Measurements from ENCODE around the gene FER.

Gene FER

GRCh38 chr5:108801301-108801700 lies 53.6 kb downstream of the FER start:
- Histone ChIP-seq H3K79me2 (peaks cover 34% of the 10 kb centered on the region), H3K36me3 (ENCODE audit: control insufficient read depth, insufficient read depth, low read length) (no peaks in the 10 kb centered on the region), H2AFZ (no peak overlapping the region), H3K4me2 (ENCODE audit: low read length) (no peak overlapping the region), H3K9me3 (ENCODE audit: control insufficient read depth, low read length) (peaks cover 2% of the 10 kb centered on the region), H3K9ac (no peak overlapping the region), H3K4me3 (ENCODE audit: low read depth, low read length) (no peak overlapping the region), H3K4me1 (no peaks in the 10 kb centered on the region), H3K27ac (no peak overlapping the region), H3K27me3 (ENCODE audit: control insufficient read depth, insufficient read depth, low read length) (no peaks in the 10 kb centered on the region)
- no peak for TF ChIP-seq CTCF (IDR thresholded peaks at IDR 0.05)

- H3K27ac ChIP-seq = no peak overlapping the region
- no peaks in the 10 kb centered on the region for H3K4me1 ChIP-seq
- H3K79me2 ChIP-seq = peaks cover 34% of the 10 kb centered on the region
- no peak overlapping the region for H2AFZ ChIP-seq
- no peak overlapping the region for H3K4me3 ChIP-seq (ENCODE audit: low read depth, low read length)
- H3K4me2 ChIP-seq (ENCODE audit: low read length) = no peak overlapping the region
- no peak overlapping the region for H3K9ac ChIP-seq
- no peaks in the 10 kb centered on the region for H3K27me3 ChIP-seq (ENCODE audit: control insufficient read depth, insufficient read depth, low read length)
- TF ChIP-seq CTCF (IDR thresholded peaks at IDR 0.05) = no peak
- H3K9me3 ChIP-seq (ENCODE audit: control insufficient read depth, low read length) = peaks cover 2% of the 10 kb centered on the region
- H3K36me3 ChIP-seq (ENCODE audit: control insufficient read depth, insufficient read depth, low read length) = no peaks in the 10 kb centered on the region
These were observed 54.1 kb downstream of the FER start for GRCh38 chr5:108801776-108802175.

DNA sequence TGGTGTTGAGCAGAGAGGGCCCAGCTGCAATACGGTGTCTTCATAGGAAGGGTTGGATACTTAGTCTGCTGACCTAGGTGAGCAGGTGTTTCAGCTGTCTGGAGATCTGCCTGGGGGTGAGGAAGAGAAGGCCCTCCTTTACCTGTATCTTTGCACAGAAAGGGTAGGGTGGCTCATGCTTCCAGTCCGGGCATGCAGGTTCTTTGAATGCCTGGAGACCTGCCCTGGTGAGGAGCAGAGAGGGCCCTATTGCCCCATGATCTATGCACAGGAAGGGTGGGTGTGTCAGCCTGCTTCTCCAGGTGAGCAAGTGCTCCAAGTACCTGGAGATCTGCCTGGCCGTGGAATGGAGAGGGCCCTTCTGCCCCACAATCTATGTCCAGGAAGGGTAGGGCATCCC lies 63.0 kb downstream of the FER start:
- no peak overlapping the region for H3K27ac ChIP-seq
- H3K27me3 ChIP-seq (ENCODE audit: control insufficient read depth, insufficient read depth, low read length) = no peaks in the 10 kb centered on the region
- no peak for TF ChIP-seq CTCF (IDR thresholded peaks at IDR 0.05)

GRCh38 chr5:108813673-108814072 lies 66.0 kb downstream of the FER start:
- Histone ChIP-seq H3K79me2 (peaks cover 14% of the 10 kb centered on the region), H3K4me1 (no peaks in the 10 kb centered on the region), H3K36me3 (ENCODE audit: control insufficient read depth, insufficient read depth, low read length) (no peaks in the 10 kb centered on the region), H2AFZ (no peak overlapping the region), H3K27ac (no peak overlapping the region), H3K4me3 (ENCODE audit: low read depth, low read length) (no peak overlapping the region), H3K27me3 (ENCODE audit: control insufficient read depth, insufficient read depth, low read length) (no peaks in the 10 kb centered on the region), H3K9me3 (ENCODE audit: control insufficient read depth, low read length) (no peaks in the 10 kb centered on the region), H3K4me2 (ENCODE audit: low read length) (no peak overlapping the region), H3K9ac (no peak overlapping the region)
- TF ChIP-seq CTCF (IDR thresholded peaks at IDR 0.05) = no peak

More for the DNA sequence above, 63.0 kb downstream of the FER start:
- Histone ChIP-seq H3K4me3 (ENCODE audit: low read depth, low read length) (no peak overlapping the region), H3K79me2 (peaks cover 26% of the 10 kb centered on the region), H3K4me2 (ENCODE audit: low read length) (no peak overlapping the region), H3K36me3 (ENCODE audit: control insufficient read depth, insufficient read depth, low read length) (no peaks in the 10 kb centered on the region), H2AFZ (no peak overlapping the region), H3K9ac (no peak overlapping the region), H3K9me3 (ENCODE audit: control insufficient read depth, low read length) (no peaks in the 10 kb centered on the region), H3K4me1 (no peaks in the 10 kb centered on the region)

- Histone ChIP-seq H3K4me3 (ENCODE audit: low read depth, low read length) (no peak overlapping the region), H3K27ac (no peak overlapping the region), H3K79me2 (peaks cover 11% of the 10 kb centered on the region), H3K4me2 (ENCODE audit: low read length) (no peak overlapping the region), H2AFZ (no peak overlapping the region), H3K9ac (no peak overlapping the region), H3K4me1 (no peaks in the 10 kb centered on the region), H3K27me3 (ENCODE audit: control insufficient read depth, insufficient read depth, low read length) (no peaks in the 10 kb centered on the region), H3K36me3 (ENCODE audit: control insufficient read depth, insufficient read depth, low read length) (no peaks in the 10 kb centered on the region), H3K9me3 (ENCODE audit: control insufficient read depth, low read length) (no peaks in the 10 kb centered on the region)
- no peak for TF ChIP-seq CTCF (IDR thresholded peaks at IDR 0.05)
These were observed 66.9 kb downstream of the FER start for GRCh38 chr5:108814551-108814950.

Measured in parathyroid adenoma (tissue), 2 donors.